ENCODE data around the gene ZBED5.
"Not testable (repeated sequence)": the region's sequence is repeated elsewhere in the genome, so short reads cannot be mapped to it uniquely, and the experiment has no call there.

ZBED5 gene

GRCh38 chr11:10829139-10829538 is 28.7 kb downstream of the ZBED5 start:
- H3K27ac ChIP-seq: no peak overlapping the region
- TF ChIP-seq CTCF (conservative IDR thresholded peaks at IDR 0.05): no peak
- no peak for TF ChIP-seq ZFX (IDR thresholded peaks at IDR 0.05)

- no peak for TF ChIP-seq CTCF (conservative IDR thresholded peaks at IDR 0.05)
- no peak for TF ChIP-seq ZFX (IDR thresholded peaks at IDR 0.05)
- no peak overlapping the region for H3K27ac ChIP-seq
Measured at GRCh38 chr11:10828402-10828801, 29.5 kb downstream of the ZBED5 start.

- H3K27ac ChIP-seq: no peak overlapping the region
Measured at GRCh38 chr11:10824888-10825287, 33.0 kb downstream of the ZBED5 start.

GRCh38 chr11:10823152-10823579 is 34.7 kb downstream of the ZBED5 start:
- TF ChIP-seq ZFX (IDR thresholded peaks at IDR 0.05) (no peak), CTCF (conservative IDR thresholded peaks at IDR 0.05) (no peak)
- H3K27ac ChIP-seq: no peak overlapping the region

More at GRCh38 chr11:10824888-10825287, 33.0 kb downstream of the ZBED5 start:
- TF ChIP-seq ZFX (IDR thresholded peaks at IDR 0.05) (no peak), CTCF (conservative IDR thresholded peaks at IDR 0.05) (no peak)

GRCh38 chr11:10822491-10822890 is 35.4 kb downstream of the ZBED5 start:
- H3K27ac ChIP-seq: not testable (repeated sequence)

GRCh38 chr11:10818594-10818993 is 39.3 kb downstream of the ZBED5 start:
- no peak overlapping the region for H3K27ac ChIP-seq
- TF ChIP-seq ZFX (IDR thresholded peaks at IDR 0.05) (no peak), CTCF (conservative IDR thresholded peaks at IDR 0.05) (no peak)

GRCh38 chr11:10813945-10814344 is 43.9 kb downstream of the ZBED5 start:
- no peak for TF ChIP-seq ZFX (IDR thresholded peaks at IDR 0.05)
- no peak overlapping the region for H3K27ac ChIP-seq

- peak overlapping the region; percentile 100 for H3K27ac ChIP-seq
- TF ChIP-seq ZFX (IDR thresholded peaks at IDR 0.05) (peak; percentile 75; the same call in 1 of the 2 replicates), CTCF (conservative IDR thresholded peaks at IDR 0.05) (no peak)
Measured at GRCh38 chr11:10809373-10810160, 48.3 kb downstream of the ZBED5 start.

All from C4-2B (cell line).